ENCODE measurements around the gene POU3F3. TPM values are rescaled to one million over a fixed set of nuclear protein-coding genes. Genes with fewer than 3 reads are reported as not detected.

POU3F3 gene
- total RNA-seq, 2 donors from 2014 or later, result 0.42 TPM; not detected in 1

DNA sequence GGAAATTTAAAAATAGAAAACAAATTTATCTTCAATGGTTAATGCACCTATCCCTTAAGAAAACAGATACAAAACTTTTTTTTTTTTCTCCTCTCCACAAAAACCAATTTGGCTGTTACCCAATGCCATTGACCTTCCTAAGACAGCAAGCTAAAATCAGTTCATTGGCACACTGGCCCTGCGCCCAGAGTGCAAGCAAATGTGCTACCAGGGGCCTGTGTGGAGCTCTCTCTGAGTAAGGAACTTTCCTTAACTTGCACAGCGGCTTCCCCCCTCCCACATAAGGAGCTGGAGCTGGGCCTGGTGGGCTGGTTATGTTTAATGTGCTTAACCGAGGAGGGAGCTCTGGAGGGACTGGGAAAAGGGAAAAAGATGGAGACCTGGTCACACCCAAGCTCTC, 17.6 kb upstream of the POU3F3 start:
- no peaks in the 10 kb centered on the region for H3K36me3 ChIP-seq
- no peak for DNase-seq
- TF ChIP-seq, protein P1, sequence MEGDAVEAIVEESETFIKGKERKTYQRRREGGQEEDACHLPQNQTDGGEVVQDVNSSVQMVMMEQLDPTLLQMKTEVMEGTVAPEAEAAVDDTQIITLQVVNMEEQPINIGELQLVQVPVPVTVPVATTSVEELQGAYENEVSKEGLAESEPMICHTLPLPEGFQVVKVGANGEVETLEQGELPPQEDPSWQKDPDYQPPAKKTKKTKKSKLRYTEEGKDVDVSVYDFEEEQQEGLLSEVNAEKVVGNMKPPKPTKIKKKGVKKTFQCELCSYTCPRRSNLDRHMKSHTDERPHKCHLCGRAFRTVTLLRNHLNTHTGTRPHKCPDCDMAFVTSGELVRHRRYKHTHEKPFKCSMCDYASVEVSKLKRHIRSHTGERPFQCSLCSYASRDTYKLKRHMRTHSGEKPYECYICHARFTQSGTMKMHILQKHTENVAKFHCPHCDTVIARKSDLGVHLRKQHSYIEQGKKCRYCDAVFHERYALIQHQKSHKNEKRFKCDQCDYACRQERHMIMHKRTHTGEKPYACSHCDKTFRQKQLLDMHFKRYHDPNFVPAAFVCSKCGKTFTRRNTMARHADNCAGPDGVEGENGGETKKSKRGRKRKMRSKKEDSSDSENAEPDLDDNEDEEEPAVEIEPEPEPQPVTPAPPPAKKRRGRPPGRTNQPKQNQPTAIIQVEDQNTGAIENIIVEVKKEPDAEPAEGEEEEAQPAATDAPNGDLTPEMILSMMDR (IDR thresholded peaks at IDR 0.05), result no peak
- no peaks in the 10 kb centered on the region for H3K9me3 ChIP-seq
- no peak overlapping the region for H3K9ac ChIP-seq (ENCODE audit: low read depth in 2 of 2, low read length in 2 of 2)
- H3K27ac ChIP-seq, result no peak overlapping the region
- H3K27me3 ChIP-seq, result no peaks in the 10 kb centered on the region
- H3K4me1 ChIP-seq, result no peaks in the 10 kb centered on the region
- intact Hi-C loops (cut with DNase I), result no loop called here
- no peak overlapping the region for H3K4me3 ChIP-seq

DNA sequence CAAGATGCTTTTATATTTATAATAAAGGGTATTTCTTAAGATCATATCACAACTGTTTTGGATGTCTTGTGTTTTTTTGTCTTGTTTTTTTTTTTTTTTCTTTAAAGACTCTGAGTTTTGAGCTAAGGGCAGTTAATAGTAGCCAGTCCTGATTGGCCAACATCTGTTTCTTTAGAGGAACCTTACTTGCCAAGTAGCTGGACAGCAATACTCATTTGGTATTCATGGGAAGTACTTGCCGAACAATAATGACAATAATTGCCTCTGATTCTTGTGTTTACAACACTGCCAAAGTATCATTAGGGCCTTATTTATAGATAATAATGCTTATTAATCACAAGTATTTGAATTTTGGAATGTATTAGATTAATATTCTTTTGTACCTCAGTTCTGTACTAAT, 17.1 kb upstream of the POU3F3 start:
- Histone ChIP-seq H3K9ac (ENCODE audit: low read depth in 2 of 2, low read length in 2 of 2) (no peak overlapping the region), H3K4me3 (no peak overlapping the region), H3K27ac (no peak overlapping the region), H3K4me1 (no peaks in the 10 kb centered on the region), H3K36me3 (no peaks in the 10 kb centered on the region), H3K9me3 (no peaks in the 10 kb centered on the region), H3K27me3 (peaks cover 2% of the 10 kb centered on the region)
- intact Hi-C loops (cut with DNase I), result no loop called here
- no peak for DNase-seq
- TF ChIP-seq, protein P1 (IDR thresholded peaks at IDR 0.05), result no peak

DNA sequence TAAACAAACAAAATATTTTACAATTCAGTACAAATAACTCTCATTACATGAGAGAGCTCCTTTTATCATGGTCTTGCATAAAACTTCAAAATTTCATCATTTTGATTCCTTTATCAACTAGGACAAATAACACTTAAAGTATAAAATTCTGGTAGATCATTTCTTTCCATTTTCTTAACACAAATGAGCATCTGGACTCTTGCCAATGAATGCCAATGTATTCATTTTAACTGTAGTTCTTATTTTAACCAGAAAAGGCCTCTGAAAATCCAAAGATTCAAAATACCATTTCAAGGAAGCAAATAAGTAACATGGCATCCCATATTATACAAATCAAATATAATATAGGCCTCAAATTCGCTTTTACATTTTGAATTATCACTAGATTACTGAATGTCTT, 13.8 kb upstream of the POU3F3 start:
- H3K4me3 ChIP-seq, result no peak overlapping the region
- H3K9me3 ChIP-seq, result no peaks in the 10 kb centered on the region
- no peak overlapping the region for H3K27ac ChIP-seq
- no peaks in the 10 kb centered on the region for H3K36me3 ChIP-seq
- intact Hi-C loops (cut with DNase I), result no loop called here
- H3K4me1 ChIP-seq, result no peaks in the 10 kb centered on the region
- TF ChIP-seq, protein P1 (IDR thresholded peaks at IDR 0.05), result no peak
- peaks cover 35% of the 10 kb centered on the region for H3K27me3 ChIP-seq
- no peak overlapping the region for H3K9ac ChIP-seq (ENCODE audit: low read depth in 2 of 2, low read length in 2 of 2)
- no peak for DNase-seq

DNA sequence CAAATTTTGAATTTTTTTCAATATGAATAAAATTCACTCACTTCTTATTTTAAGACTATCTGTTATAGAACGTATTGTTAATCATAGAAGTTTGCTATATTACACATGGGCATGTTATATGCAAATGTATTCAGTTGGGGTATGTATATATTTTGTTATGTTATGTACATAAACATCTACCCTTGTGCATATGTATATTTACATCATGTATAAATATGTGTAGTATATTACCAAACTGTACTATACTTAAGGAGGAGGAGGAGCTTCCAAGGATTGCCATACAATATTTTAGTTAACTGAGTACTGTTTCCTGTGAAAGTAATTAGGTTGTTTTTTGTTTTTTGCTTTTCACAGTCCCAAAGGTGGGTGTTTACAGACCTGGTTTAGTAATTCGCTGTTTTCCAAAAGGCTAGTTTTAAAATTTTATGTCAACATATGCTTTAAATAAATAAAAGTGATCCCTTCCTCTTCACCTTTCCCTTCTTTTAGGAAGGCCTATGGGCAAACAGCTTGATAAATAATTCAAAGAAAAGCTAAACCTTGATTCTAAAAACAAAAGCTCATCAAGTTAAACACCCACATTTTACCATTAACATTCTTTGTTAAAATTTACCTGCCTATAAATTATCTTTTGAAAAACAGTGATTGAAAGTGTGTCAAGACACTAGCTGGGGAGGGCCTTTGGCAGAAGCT, 12.9 kb upstream of the POU3F3 start:
- H3K27me3 ChIP-seq, result peaks cover 44% of the 10 kb centered on the region
- no peaks in the 10 kb centered on the region for H3K4me1 ChIP-seq
- TF ChIP-seq, protein P1 (IDR thresholded peaks at IDR 0.05), result no peak
- no peak overlapping the region for H3K9ac ChIP-seq (ENCODE audit: low read depth in 2 of 2, low read length in 2 of 2)
- intact Hi-C loops (cut with DNase I), result no loop called here
- H3K9me3 ChIP-seq, result no peaks in the 10 kb centered on the region
- H3K27ac ChIP-seq, result no peak overlapping the region
- no peak overlapping the region for H3K4me3 ChIP-seq
- DNase-seq, result no peak
- H3K36me3 ChIP-seq, result no peaks in the 10 kb centered on the region

DNA sequence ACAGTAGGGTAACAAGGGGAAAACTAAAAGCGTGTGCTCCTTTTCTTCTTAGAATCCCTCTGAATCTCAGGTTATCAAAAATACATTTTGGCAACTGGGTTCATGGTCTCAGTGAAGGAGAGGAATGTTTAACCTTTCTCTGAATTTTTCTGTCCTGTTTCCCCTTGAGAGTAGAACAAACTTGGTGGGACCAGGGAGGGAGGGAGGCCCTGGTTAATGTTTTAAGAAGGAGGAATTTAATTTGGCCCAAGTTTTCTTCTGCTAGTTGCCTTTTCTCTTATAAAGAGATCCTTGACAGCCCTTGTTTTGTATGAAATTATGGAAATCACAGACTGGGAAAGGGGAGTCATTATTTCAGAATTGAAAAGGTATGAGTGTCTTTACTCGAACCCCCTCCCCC, 12.2 kb upstream of the POU3F3 start:
- no peak overlapping the region for H3K27ac ChIP-seq

More for the DNA sequence above, 12.2 kb upstream of the POU3F3 start:
- no peaks in the 10 kb centered on the region for H3K4me1 ChIP-seq
- H3K4me3 ChIP-seq, result no peak overlapping the region
- DNase-seq, result no peak
- H3K27me3 ChIP-seq, result peaks cover 51% of the 10 kb centered on the region
- intact Hi-C loops (cut with DNase I), result no loop called here
- H3K36me3 ChIP-seq, result no peaks in the 10 kb centered on the region
- H3K9me3 ChIP-seq, result no peaks in the 10 kb centered on the region
- H3K9ac ChIP-seq (ENCODE audit: low read depth in 2 of 2, low read length in 2 of 2), result no peak overlapping the region
- TF ChIP-seq, protein P1 (IDR thresholded peaks at IDR 0.05), result no peak
